ENCODE measurements around the gene KRT9. TPM values are rescaled to one million over a fixed set of nuclear protein-coding genes. Genes with fewer than 3 reads are reported as not detected.

KRT9 gene
- total RNA-seq, 4 donors from 2014 or later, result not detected

GRCh38 chr17:41521574-41522261 is 50.1 kb downstream of the KRT9 start:
- DNase-seq (ENCODE audit: low spot score), result no peak
- TF ChIP-seq, protein P1, sequence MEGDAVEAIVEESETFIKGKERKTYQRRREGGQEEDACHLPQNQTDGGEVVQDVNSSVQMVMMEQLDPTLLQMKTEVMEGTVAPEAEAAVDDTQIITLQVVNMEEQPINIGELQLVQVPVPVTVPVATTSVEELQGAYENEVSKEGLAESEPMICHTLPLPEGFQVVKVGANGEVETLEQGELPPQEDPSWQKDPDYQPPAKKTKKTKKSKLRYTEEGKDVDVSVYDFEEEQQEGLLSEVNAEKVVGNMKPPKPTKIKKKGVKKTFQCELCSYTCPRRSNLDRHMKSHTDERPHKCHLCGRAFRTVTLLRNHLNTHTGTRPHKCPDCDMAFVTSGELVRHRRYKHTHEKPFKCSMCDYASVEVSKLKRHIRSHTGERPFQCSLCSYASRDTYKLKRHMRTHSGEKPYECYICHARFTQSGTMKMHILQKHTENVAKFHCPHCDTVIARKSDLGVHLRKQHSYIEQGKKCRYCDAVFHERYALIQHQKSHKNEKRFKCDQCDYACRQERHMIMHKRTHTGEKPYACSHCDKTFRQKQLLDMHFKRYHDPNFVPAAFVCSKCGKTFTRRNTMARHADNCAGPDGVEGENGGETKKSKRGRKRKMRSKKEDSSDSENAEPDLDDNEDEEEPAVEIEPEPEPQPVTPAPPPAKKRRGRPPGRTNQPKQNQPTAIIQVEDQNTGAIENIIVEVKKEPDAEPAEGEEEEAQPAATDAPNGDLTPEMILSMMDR (IDR thresholded peaks at IDR 0.05), result no peak
- peak; percentile 45 for ATAC-seq (ENCODE audit: low FRiP score)

DNA sequence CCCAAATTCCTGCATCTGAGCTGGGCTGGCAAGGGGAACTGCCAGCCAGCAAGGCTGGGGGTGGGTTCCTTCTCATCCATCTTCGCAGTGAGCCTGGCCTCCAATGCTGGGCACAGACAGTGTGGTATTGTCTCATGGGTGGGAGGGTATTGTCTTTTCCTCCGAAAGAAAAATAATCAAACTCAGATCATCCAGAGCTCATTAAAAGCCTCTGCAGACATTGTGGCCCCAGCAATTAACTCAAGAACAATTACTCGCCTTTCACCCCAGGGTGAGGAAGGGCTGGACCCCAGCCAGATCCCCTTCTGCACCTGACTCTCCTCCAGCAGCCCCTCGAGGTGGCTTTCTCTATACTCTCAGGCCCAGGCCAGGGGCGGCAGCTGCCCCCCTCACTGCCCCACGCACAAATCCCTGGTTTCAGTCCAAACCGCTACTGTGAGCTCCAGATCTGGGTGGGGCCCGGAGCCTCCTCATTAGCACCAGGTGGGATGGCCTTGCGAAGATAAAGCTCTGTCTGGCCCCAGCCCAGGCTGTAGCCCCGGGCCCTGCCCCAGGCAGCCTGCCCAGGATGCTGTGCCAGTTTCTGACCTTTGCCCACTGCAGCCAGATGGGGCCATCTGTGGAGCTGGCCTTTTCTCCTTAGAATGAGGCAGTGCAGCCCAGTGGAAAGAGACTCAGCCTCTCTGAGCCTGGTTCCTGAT is 50.9 kb downstream of the KRT9 start:
- peak; percentile 41 for ATAC-seq (ENCODE audit: low FRiP score)
- TF ChIP-seq, protein P1 (IDR thresholded peaks at IDR 0.05), result no peak

DNA sequence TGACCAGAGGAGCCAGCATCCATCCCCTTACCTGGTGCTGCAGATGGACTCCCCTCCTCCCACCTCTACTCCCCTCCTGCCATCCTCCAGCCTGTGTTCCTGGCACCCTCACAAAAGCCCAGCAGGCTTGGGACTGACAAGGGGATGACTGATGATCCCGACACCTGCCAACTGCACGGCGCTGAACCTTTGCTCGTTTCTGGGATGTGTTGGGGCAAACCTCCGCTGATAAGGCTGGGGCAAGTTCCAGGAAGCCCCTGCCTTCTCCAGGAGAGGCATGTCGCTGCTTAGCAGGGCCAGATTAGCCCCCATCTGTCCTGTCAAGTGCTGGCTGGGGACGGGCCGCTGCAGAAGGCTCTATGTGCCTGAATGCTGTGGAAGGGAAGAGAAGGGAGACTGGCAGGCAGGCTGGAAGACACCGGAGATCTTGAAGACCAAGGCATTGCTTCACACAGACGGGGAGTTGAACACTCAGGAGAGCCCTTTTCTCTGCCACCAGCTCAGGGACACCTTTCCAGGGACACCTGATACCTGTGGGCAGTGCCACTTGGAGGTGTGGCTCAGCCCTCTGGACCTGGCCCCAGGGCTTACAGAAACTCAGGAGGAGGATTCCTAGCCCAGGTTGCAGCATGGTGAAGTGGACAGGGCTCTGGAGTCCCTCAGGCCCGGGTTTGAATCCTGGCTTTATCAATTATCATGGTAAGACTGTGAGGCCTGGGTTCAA is 52.2 kb downstream of the KRT9 start:
- no peak for ATAC-seq (ENCODE audit: low FRiP score)
- no peak for DNase-seq (ENCODE audit: low spot score)
- TF ChIP-seq, protein P1 (IDR thresholded peaks at IDR 0.05), result no peak

More for the DNA sequence above, 50.9 kb downstream of the KRT9 start:
- no peak for DNase-seq (ENCODE audit: low spot score)

DNA sequence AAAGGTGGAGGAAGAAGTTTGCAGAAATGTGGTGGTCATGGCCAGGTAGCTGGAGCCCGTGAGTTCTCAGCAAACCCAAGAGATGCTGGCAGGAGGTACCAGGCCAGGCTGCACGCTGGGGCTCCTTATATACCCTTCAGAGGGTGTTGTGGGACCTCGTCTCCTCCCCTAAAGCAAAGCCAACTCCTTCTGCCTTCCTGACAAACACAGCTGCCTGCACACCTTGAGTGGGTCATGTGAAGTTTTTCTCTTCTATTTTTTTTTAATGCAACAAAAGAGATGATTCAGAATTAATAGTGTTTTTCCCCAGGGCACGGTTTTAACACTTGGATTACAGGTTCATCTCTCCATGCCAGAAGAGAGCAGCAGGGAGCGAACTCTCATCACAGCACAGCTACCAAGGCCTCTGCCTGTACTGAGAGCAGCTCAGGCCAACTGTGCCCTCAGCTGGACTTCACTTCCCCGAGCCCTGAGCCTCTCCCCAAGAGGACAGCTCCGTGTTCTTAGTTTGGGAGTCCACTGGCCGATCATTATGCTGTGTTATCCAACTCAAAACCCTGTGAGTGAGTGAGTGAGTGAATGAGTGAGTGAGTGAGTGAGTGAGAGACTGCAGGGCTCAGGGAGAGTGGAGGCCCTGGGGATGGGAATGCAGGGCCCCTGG is 52.9 kb downstream of the KRT9 start, which contains the start of gene KRT15:
TSS of gene KRT15 (minus strand) at position 102 of the 661 bp plus-strand sequence. CDS start at position 39, 63 bp downstream.
- DNase-seq (ENCODE audit: low spot score), result no peak
- no peak for ATAC-seq (ENCODE audit: low FRiP score)

GRCh38 chr17:41518031-41518430 is 53.8 kb downstream of the KRT9 start:
- ATAC-seq (ENCODE audit: low FRiP score) (no peak), DNase-seq (ENCODE audit: low spot score) (no peak)
- TF ChIP-seq, protein P1 (IDR thresholded peaks at IDR 0.05), result no peak

More for the DNA sequence above, 52.9 kb downstream of the KRT9 start, which contains the start of gene KRT15:
- TF ChIP-seq, protein P1 (IDR thresholded peaks at IDR 0.05), result no peak

GRCh38 chr17:41516830-41517283 is 55.0 kb downstream of the KRT9 start:
- ATAC-seq (ENCODE audit: low FRiP score) (no peak), DNase-seq (ENCODE audit: low spot score) (no peak)
- TF ChIP-seq, protein P1 (IDR thresholded peaks at IDR 0.05), result no peak
